HG03280 (cell line): ENCODE measurements around the gene HAP1.
"Not testable (repeated sequence)": the region's sequence is repeated elsewhere in the genome, so short reads cannot be mapped to it uniquely, and the experiment has no call there.

Source experiments
- ATAC-seq: cut with Tn5 transposase; IDR thresholded peaks from one replicate; pipeline ENCODE4 v1.9.1; 2021; ENCODE audit warnings: mild to moderate bottlenecking, moderate library complexity; ENCODE audit not compliant: unreplicated experiment

Gene HAP1

DNA sequence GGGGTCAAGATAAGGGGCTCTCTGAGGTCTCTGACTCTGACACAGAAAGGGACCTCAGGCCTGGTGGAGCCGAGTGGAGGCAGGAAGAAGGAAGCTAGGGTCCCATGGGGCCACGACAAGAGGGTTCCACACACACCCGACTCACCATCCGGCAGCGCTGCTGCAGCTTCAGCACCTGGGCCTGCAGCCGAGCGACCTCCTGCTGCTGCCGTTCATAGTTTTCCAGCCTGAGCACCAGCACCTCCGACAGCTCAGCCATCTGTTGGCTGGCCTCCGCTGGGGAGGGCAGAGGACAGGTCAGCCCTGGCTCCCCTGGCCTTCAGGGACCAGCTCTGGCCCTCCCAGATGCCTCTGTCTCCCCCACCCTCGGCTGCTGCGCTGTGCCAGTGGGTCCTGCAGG lies 6.4 kb downstream of the HAP1 start:
- ATAC-seq: no peak

GRCh38 chr17:41725134-41725533 lies 9.3 kb downstream of the HAP1 start:
- ATAC-seq: no peak

GRCh38 chr17:41724476-41725050 lies 9.9 kb downstream of the HAP1 start:
- ATAC-seq: no peak

- no peak for ATAC-seq
Measured at GRCh38 chr17:41723801-41724475, 10.5 kb downstream of the HAP1 start.

DNA sequence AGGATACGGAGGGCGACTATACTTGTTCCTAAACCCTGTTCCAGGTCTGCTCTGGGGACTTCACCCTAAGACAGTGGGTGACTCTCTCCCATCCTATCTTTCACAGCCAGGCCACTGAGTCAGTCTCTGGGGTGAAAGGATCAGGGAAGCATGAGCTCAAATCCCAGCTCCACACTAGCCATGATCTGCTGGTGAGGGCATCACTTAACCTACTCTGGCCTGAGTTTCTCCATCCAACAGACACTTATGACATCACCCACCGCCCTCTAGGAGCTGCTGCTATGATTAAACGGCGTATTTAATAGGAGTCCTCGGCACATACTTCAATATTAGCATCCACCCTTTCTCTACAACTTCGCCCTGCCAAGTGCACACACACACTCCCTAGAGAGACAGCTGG lies 12.2 kb downstream of the HAP1 start:
- ATAC-seq: no peak

GRCh38 chr17:41718287-41718645 lies 16.2 kb downstream of the HAP1 start:
- no peak for ATAC-seq

DNA sequence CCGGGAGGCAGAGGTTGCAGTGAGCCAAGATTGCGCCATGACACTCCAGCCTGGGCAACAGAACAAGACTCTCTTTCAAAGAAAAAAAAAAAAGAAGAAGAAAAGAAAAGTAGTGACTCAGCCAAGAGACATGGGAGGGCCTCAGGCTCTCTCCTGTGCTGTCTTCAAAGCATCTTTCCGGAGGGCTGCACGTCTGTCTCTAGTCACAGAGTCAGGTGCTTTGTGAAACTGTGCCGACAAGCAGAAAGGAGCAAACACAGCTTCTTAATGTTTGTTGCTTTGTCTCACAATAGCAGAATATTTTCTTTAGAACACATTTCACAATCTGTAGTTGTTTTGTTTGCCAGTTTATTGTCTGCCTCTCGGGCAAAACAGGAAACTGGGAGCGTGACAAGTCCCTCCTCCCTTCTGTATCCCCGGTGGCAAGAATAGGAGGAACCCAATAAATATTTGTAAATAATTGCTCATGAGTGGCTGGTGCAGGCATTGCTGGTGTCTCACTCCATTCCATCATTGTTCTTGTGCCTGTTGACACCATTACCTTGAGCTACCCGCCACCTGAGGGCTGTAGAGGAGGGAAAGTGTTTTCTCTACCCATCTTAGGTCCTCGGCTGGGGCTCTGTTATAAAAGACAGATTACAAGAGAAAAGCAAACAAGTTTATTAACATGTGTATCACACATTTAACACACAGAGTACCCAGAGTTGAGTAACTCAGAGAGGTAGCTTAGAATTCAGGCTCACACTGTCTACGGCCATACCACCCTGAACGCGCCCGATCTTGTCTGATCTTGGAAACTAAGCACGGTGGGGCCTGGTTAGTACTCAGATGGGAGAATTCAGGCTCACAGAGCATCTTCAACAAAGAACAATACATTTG lies 16.8 kb downstream of the HAP1 start:
- ATAC-seq: no peak

DNA sequence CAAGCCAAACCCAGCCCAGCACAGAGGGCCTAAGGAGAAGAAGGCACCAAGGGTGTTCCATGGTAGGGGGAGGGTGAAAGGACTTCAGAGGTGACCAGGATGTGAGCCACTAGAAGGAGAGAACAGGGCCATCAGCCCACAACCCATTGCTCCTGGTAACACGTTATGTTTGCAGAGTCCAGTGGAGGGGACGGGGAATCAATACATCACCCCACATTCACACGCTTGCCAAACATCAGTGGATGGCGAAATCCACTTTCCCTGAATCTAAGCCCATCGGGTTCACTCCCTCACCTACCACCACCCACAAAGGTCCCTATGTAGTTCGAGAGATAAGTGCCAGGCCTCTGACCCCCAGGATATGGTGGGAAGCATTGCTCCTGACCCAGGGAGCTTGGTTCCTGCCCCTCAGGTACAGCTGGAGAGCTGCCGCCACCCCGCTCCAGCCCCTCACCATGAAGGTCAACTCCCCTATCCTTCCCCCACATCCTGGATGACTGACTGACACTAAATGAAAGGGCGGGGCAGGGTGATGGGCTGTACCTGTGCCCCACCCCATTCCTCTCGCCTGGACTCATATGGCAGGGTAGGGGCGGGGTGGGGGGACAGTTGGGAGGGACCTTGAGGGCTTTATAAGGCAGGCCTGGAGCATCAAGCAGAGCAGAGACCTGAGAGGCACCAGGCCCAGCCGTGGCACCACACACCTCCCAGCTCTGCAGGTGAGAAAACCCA lies 22.6 kb downstream of the HAP1 start, which contains the start of gene GAST:
Gene GAST, plus strand, starts transcription at position 663 of the 732 bp plus-strand sequence. CDS start 3,106 bp downstream, outside the sequence.
- ATAC-seq: no peak

DNA sequence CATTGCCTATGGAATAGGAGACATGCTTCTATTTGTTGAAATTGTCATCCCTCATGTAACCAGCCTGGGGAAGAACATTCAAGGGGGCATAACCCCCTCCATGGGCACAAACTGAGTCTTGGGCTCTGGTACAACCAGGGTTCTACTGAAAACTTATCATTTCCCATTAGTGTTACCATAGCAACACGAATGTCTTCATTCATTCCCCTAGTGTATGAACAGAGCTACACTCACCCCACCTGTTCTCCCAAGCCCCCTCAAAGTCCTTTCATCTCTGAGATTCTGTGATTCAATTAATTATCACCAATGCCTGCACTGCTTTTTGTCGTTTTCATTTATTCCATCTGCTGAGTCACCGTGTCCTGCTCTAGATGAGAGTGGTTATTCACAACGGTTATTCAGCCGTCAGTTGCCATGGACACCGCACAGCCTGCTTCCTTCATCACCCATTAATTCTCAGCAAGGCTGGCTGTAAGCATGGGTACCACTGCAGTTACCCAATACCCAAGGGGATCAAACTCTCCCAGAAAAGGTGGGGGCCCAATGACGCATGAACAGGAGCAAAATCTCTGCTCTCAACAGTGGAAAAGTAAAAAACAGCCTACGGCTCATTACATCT lies 23.9 kb downstream of the HAP1 start:
- no peak for ATAC-seq

DNA sequence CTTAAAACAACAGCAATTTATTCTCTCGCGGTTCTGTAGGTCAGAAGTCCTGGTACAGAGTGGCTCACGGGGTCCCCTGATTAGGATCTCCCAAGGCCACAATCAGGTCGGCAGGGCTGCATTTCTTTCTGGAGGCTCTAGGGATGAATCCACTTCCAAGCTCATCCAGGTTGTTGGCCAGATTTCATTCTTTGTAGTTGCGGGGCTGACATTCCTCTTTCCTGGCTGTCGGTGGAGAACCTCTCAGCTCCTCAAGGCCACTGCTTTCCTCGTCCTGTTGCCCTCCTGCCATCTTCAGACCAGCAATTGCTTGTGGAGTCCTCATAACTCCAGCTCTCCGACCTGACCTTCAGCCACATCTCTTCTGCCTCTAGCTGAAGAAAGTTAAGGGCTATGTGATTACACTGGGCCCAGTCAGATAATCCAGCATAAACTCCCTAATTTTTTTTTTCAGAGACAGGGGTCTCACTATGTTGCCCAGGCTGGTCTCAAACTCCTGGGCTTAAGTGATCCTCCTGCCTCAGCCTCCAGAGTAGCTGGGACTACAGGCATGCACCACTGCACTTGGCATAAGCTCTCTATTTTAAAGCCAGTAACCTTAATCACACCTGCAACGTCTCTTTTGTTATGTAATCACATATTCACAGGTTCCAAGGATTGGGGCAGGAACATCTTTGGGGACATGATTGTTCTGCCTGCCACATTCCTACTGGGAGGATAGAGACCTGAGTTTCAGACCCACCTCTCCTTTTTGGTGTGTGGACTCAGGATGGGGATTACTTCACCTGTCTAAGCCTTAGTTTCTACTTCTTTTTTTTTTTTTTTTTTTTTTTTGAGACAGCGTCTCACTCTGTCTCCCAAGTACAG lies 26.4 kb downstream of the HAP1 start:
- no peak for ATAC-seq

GRCh38 chr17:41705271-41705991 lies 29.0 kb downstream of the HAP1 start:
- no peak for ATAC-seq

GRCh38 chr17:41702712-41703111 lies 31.7 kb downstream of the HAP1 start:
- ATAC-seq: no peak

DNA sequence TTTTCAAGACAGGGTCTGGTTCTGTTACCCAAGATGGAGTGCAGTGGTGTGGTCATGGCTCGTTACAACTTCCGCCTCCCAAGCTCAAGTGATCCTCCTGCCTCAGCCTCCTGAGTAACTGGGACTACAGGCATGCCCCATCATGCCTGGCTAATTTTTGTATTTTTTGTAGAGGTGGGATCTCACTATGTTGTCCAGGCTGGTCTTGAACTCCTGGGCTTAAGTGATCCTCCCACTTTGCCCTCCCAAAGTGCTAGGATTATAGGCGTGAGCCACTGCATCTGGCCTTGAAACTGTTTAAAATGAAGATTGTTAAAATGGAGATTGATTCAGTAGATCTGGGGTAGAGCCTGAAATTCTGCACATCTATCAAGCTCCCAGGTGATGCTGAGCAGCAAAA lies 33.6 kb downstream of the HAP1 start:
- not testable (repeated sequence) for ATAC-seq

GRCh38 chr17:41697122-41697962 lies 37.1 kb downstream of the HAP1 start:
- ATAC-seq: no peak

GRCh38 chr17:41695954-41696757 lies 38.3 kb downstream of the HAP1 start:
- no peak for ATAC-seq

DNA sequence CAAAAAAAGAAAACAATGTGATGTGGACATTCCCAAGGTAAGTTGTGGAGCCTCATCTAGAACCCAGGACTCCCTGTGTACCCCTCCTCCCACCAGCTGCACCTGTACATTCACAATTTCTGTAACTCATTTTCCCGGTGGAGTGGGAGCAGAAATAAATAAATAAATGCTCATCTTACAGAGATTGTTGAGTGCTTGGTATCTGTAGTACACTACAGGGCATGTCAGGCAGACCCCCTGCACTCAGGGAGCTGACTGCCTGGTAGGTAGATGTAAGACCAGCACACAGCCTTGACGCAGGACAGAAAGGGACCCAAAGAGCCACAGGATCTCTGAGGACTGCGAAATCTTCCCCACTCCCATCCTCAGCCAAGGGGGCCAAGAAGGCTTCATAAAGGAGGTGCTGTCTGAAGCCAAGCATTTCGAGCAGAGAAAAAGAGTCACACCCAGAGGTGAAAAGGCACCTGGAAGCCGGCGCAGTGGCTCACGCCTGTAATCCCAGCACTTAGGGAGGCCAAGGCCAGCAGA lies 39.2 kb downstream of the HAP1 start:
- ATAC-seq: no peak
